H9 (cell line): ENCODE results near the gene SDK1. TPM values are rescaled to one million over a fixed set of nuclear protein-coding genes. Genes with fewer than 3 reads are reported as not detected.

Source experiments
- DNase-seq: peaks from one replicate; pipeline ENCODE4 v3.0.0-alpha.2; 2017
- H2AFZ ChIP-seq: one replicate; pipeline ENCODE4 v1.6.1; 2013; ENCODE audit warnings: mild to moderate bottlenecking, low read length, control low read depth, moderate library complexity
- H2AK5ac ChIP-seq: 2 replicates; pipeline ENCODE4 v1.6.1; 2013; ENCODE audit warnings: low read length, control low read depth, mixed read lengths; ENCODE audit not compliant: insufficient read length
- H2BK120ac ChIP-seq: one replicate; pipeline ENCODE4 v1.6.1; 2013; ENCODE audit warnings: low read depth, mild to moderate bottlenecking, low read length, control low read depth, inconsistent platforms; ENCODE audit not compliant: poor library complexity, severe bottlenecking
- H2BK12ac ChIP-seq: 2 replicates; pipeline ENCODE4 v1.6.1; 2013; ENCODE audit warnings: low read length, control low read depth, mixed read lengths, low read depth; ENCODE audit not compliant: insufficient read length
- H2BK15ac ChIP-seq: 2 replicates; pipeline ENCODE4 v1.6.1; 2013; ENCODE audit warnings: low read depth, low read length, control low read depth
- H2BK20ac ChIP-seq: one replicate; pipeline ENCODE4 v1.6.1; 2013; ENCODE audit warnings: low read depth, mild to moderate bottlenecking, low read length, control low read depth, inconsistent platforms; ENCODE audit not compliant: poor library complexity, severe bottlenecking
- H2BK5ac ChIP-seq: 2 replicates; pipeline ENCODE4 v1.6.1; 2013; ENCODE audit warnings: low read length, control low read depth, mixed read lengths; ENCODE audit not compliant: insufficient read length
- H3K14ac ChIP-seq: 2 replicates; pipeline ENCODE4 v1.6.1; 2013; ENCODE audit warnings: low read length, control low read depth; ENCODE audit not compliant: insufficient read depth
- H3K18ac ChIP-seq: 2 replicates; pipeline ENCODE4 v1.6.1; 2013; ENCODE audit warnings: low read depth, mild to moderate bottlenecking, mixed read lengths, low read length, control low read depth; ENCODE audit not compliant: insufficient read length
- H3K23ac ChIP-seq: 2 replicates; pipeline ENCODE4 v1.6.1; 2013; ENCODE audit warnings: low read length, control low read depth, mixed read lengths, low read depth; ENCODE audit not compliant: insufficient read length
- H3K23me2 ChIP-seq: 2 replicates; pipeline ENCODE4 v1.6.1; 2013; ENCODE audit warnings: low read depth, mild to moderate bottlenecking, mixed read lengths, low read length, control low read depth; ENCODE audit not compliant: insufficient read length, poor library complexity, severe bottlenecking
- H3K27ac ChIP-seq: 2 replicates; pipeline ENCODE4 v1.5.1; 2013; ENCODE audit warnings: low read length, control low read depth, mixed read lengths, low read depth; ENCODE audit not compliant: insufficient read length
- H3K27me3 ChIP-seq: 2 replicates; pipeline ENCODE4 v1.6.1; 2013; ENCODE audit warnings: low read length, control low read depth, inconsistent platforms; ENCODE audit not compliant: insufficient read depth
- H3K4ac ChIP-seq: 2 replicates; pipeline ENCODE4 v1.6.1; 2013; ENCODE audit warnings: low read depth, mild to moderate bottlenecking, control low read depth, inconsistent platforms, low read length, moderate library complexity
- H3K4me1 ChIP-seq: 2 replicates; pipeline ENCODE4 v1.6.1; 2013; ENCODE audit warnings: low read length, control low read depth, inconsistent platforms; ENCODE audit not compliant: insufficient read depth
- H3K4me2 ChIP-seq: 2 replicates; pipeline ENCODE4 v1.6.1; 2013; ENCODE audit warnings: low read length, control low read depth, mixed read lengths; ENCODE audit not compliant: insufficient read length, insufficient read depth
- H3K56ac ChIP-seq: 2 replicates; pipeline ENCODE4 v1.6.1; 2013; ENCODE audit warnings: low read depth, mild to moderate bottlenecking, mixed read lengths, low read length, control low read depth; ENCODE audit not compliant: insufficient read length
- H3K79me1 ChIP-seq: 2 replicates; pipeline ENCODE4 v1.6.1; 2013; ENCODE audit warnings: low read depth, mild to moderate bottlenecking, moderate library complexity, low read length, control low read depth, inconsistent platforms; ENCODE audit not compliant: insufficient read depth, poor library complexity, severe bottlenecking
- H3K79me2 ChIP-seq: 2 replicates; pipeline ENCODE4 v1.6.1; 2013; ENCODE audit warnings: low read length, control low read depth, inconsistent platforms; ENCODE audit not compliant: insufficient read depth
- H3K9ac ChIP-seq: 2 replicates; pipeline ENCODE4 v1.6.1; 2013; ENCODE audit warnings: low read length, control low read depth, mixed read lengths; ENCODE audit not compliant: insufficient read length; ENCODE audit errors: extremely low read depth
- H3K9me3 ChIP-seq: one replicate; pipeline ENCODE4 v1.6.1; 2013; ENCODE audit warnings: low read depth, low read length, inconsistent platforms; ENCODE audit not compliant: control insufficient read depth
- H3T11ph ChIP-seq: one replicate; pipeline ENCODE4 v1.6.1; 2013; ENCODE audit warnings: mild to moderate bottlenecking, low read length, control low read depth, inconsistent platforms
- H4K20me1 ChIP-seq: one replicate; pipeline ENCODE4 v1.6.1; 2013; ENCODE audit not compliant: control insufficient read depth, insufficient read length, insufficient read depth
- H4K5ac ChIP-seq: 2 replicates; pipeline ENCODE4 v1.6.1; 2013; ENCODE audit warnings: low read depth, mild to moderate bottlenecking, mixed read lengths, low read length, control low read depth; ENCODE audit not compliant: insufficient read length
- H4K8ac ChIP-seq: replicated peaks from 2 replicates; pipeline ENCODE4 v1.6.1; 2013; ENCODE audit warnings: low read length, control low read depth, mixed read lengths, low read depth; ENCODE audit not compliant: insufficient read length
- H4K91ac ChIP-seq: 2 replicates; pipeline ENCODE4 v1.6.1; 2013; ENCODE audit warnings: low read depth, mild to moderate bottlenecking, moderate library complexity, mixed read lengths, low read length, control low read depth; ENCODE audit not compliant: insufficient read length
- H3K27ac Mint-ChIP-seq, 3 experiments: 2 replicates in 2 of 3; 3 replicates in 1 of 3; pipeline ENCODE4 v1.8.0; 2020 to 2021; ENCODE audit warnings: mixed read lengths in 3 of 3, mild to moderate bottlenecking in 1 of 3, moderate library complexity in 1 of 3
- H3K27me3 Mint-ChIP-seq: 2 replicates; pipeline ENCODE4 v1.8.0; 2021; ENCODE audit warnings: low read depth, mild to moderate bottlenecking, moderate library complexity, mixed read lengths
- H3K36me3 Mint-ChIP-seq, 3 experiments: 2 replicates in 2 of 3; 3 replicates in 1 of 3; pipeline ENCODE4 v1.8.0; 2020 to 2021; ENCODE audit warnings: low read depth in 3 of 3, mixed read lengths in 3 of 3; ENCODE audit not compliant: insufficient read depth in 1 of 3
- H3K4me1 Mint-ChIP-seq, 2 experiments: 2 replicates each; pipeline ENCODE4 v1.8.0; 2020; ENCODE audit warnings: mixed read lengths in 2 of 2
- H3K4me3 Mint-ChIP-seq, 2 experiments: 2 replicates in 1 of 2; 3 replicates in 1 of 2; pipeline ENCODE4 v1.8.0; 2020 to 2021; ENCODE audit warnings: mild to moderate bottlenecking in 2 of 2, mixed read lengths in 2 of 2, moderate library complexity in 1 of 2
- H3K9me3 Mint-ChIP-seq, 2 experiments: 2 replicates in 1 of 2; 3 replicates in 1 of 2; pipeline ENCODE4 v1.8.0; 2020; ENCODE audit warnings: mild to moderate bottlenecking in 2 of 2, mixed read lengths in 2 of 2, moderate library complexity in 1 of 2
- WGBS: extraction: QIAGEN DNeasy Blood & Tissue Kit; methylation state at CpG from one replicate; pipeline ENCODE4 v1.1.7; 2013; ENCODE audit warnings: missing lambda C conversion rate, low lambda C conversion rate, mixed read lengths; ENCODE audit not compliant: insufficient read length; ENCODE audit errors: extremely low coverage; 5-methylcytosine and 5-hydroxymethylcytosine counted together
- total RNA-seq: library from RNA; stranded (reverse); gene quantifications from 2 replicates; pipeline ENCODE4 v1.2.1, GENCODE V29; 2021
- TF ChIP-seq, protein P1 (sequence below): fragments of 200-600 bp; sonication (generic); conservative IDR thresholded peaks from 3 replicates; pipeline ENCODE4 v1.8.0; 2021; ENCODE audit warnings: antibody characterized with exemption, mild to moderate bottlenecking

SDK1 gene
- total RNA-seq, 1 experiment from 2014 or later = 8.7 TPM

DNA sequence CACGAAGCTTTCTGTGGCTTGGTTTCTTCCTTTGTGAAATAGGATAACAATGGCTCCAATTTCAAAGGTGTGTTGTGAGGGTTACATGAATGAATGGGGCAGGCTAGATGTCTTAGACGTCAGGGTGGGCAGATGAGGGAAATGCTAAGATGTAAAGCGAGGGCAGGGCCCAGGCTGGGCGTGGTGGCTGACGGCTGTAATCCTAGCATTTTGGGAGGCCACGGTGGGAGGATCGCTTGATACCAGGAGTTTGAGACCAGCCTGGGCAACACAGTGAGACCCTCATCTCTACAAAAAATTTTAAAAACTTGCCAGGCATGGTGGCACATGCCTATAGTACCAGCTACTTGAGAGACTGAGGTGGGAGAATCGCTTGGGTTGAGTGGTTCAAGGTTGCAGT lies 773.4 kb downstream of the SDK1 start:
- H3K9me3 Mint-ChIP-seq = peaks cover 7 to 11% of the 10 kb centered on the region in 2 experiments; a peak in 3 of 5 replicates
- Histone ChIP-seq H3K4me2 (no peak overlapping the region), H2BK12ac (no peak overlapping the region), H3K27ac (no peak overlapping the region), H3K79me2 (no peaks in the 10 kb centered on the region), H3K4ac (no peak overlapping the region), H3K23me2 (no peaks in the 10 kb centered on the region), H2BK120ac (no peak overlapping the region), H3K4me1 (no peaks in the 10 kb centered on the region; the same call in 1 of the 2 replicates), H3K23ac (no peak overlapping the region), H2BK15ac (no peak overlapping the region), H3K14ac (no peak overlapping the region), H4K20me1 (no peaks in the 10 kb centered on the region), H2BK5ac (no peak overlapping the region), H3K9me3 (no peaks in the 10 kb centered on the region), H2BK20ac (no peak overlapping the region), H3K79me1 (no peaks in the 10 kb centered on the region), H3K56ac (no peak overlapping the region), H2AK5ac (no peak overlapping the region), H4K8ac (no peak overlapping the region), H3K9ac (no peak overlapping the region), H3K18ac (no peak overlapping the region), H3K27me3 (no peaks in the 10 kb centered on the region), H4K5ac (no peak overlapping the region), H4K91ac (no peak overlapping the region), H2AFZ (no peak overlapping the region), H3T11ph (no peak overlapping the region)
- WGBS = no CpG with 5 or more reads among the region's 8 CpGs
- peak overlapping the region in 1 of 3 experiments; percentile 42; a peak in 2 of 7 replicates for H3K27ac Mint-ChIP-seq
- peaks cover 16 to 21% of the 10 kb centered on the region in 2 experiments for H3K4me1 Mint-ChIP-seq
- no peak overlapping the region; a peak in 1 of 5 replicates for H3K4me3 Mint-ChIP-seq
- DNase-seq = no peak
- TF ChIP-seq, protein P1, sequence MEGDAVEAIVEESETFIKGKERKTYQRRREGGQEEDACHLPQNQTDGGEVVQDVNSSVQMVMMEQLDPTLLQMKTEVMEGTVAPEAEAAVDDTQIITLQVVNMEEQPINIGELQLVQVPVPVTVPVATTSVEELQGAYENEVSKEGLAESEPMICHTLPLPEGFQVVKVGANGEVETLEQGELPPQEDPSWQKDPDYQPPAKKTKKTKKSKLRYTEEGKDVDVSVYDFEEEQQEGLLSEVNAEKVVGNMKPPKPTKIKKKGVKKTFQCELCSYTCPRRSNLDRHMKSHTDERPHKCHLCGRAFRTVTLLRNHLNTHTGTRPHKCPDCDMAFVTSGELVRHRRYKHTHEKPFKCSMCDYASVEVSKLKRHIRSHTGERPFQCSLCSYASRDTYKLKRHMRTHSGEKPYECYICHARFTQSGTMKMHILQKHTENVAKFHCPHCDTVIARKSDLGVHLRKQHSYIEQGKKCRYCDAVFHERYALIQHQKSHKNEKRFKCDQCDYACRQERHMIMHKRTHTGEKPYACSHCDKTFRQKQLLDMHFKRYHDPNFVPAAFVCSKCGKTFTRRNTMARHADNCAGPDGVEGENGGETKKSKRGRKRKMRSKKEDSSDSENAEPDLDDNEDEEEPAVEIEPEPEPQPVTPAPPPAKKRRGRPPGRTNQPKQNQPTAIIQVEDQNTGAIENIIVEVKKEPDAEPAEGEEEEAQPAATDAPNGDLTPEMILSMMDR = no peak
- H3K27me3 Mint-ChIP-seq = peaks cover 1% of the 10 kb centered on the region; the same call in 1 of the 2 replicates
- peaks cover 7 to 17% (median 12%) of the 10 kb centered on the region in 3 experiments; a peak in 6 of 7 replicates for H3K36me3 Mint-ChIP-seq
